NCI-H146 (cell line): ENCODE data around the gene UQCR11.

Experiments used
- DNase-seq: peaks from one replicate; lab custom pipeline; 2025; lab: John Stamatoyannopoulos, UW

Gene UQCR11

GRCh38 chr19:1567116-1567847 lies 38.0 kb downstream of the UQCR11 start:
- DNase-seq, result no peak

GRCh38 chr19:1566392-1567115 lies 38.7 kb downstream of the UQCR11 start:
- DNase-seq, result peak; percentile 55

GRCh38 chr19:1563251-1563650 lies 42.0 kb downstream of the UQCR11 start:
- no peak for DNase-seq

- DNase-seq, result no peak
Measured at GRCh38 chr19:1561236-1561842, 43.9 kb downstream of the UQCR11 start.

- DNase-seq, result no peak
Measured at GRCh38 chr19:1560286-1560882, 44.9 kb downstream of the UQCR11 start.

- no peak for DNase-seq
Measured at GRCh38 chr19:1558552-1558951, 46.7 kb downstream of the UQCR11 start.

GRCh38 chr19:1556390-1557070 lies 48.7 kb downstream of the UQCR11 start:
- DNase-seq, result no peak

GRCh38 chr19:1555487-1556389 lies 49.5 kb downstream of the UQCR11 start:
- DNase-seq, result no peak

- no peak for DNase-seq
Measured at GRCh38 chr19:1554968-1555367, 50.3 kb downstream of the UQCR11 start.

- DNase-seq, result no peak
Measured at GRCh38 chr19:1553415-1553814, 51.8 kb downstream of the UQCR11 start.

- DNase-seq, result no peak
Measured at GRCh38 chr19:1551068-1552040, 53.9 kb downstream of the UQCR11 start.

- DNase-seq, result no peak
Measured at GRCh38 chr19:1549332-1549945, 55.8 kb downstream of the UQCR11 start.
